ENCODE results near the gene DGKI. TPM values are rescaled to one million over a fixed set of nuclear protein-coding genes. Genes with fewer than 3 reads are reported as not detected.

DGKI gene
- total RNA-seq, 4 donors from 2014 or later: 0.44 to 1.1 (median 1.0) TPM; not detected in 1

GRCh38 chr7:137642031-137642430 is 204.7 kb downstream of the DGKI start:
- H3K9me3 ChIP-seq: no peaks in the 10 kb centered on the region
- no peak for DNase-seq
- no peak for TF ChIP-seq CTCF (IDR thresholded peaks at IDR 0.05)
- no peak for TF ChIP-seq POLR2A (IDR thresholded peaks at IDR 0.05)
- intact Hi-C loops (cut with DNase I): no loop called here
- H3K36me3 ChIP-seq: no peaks in the 10 kb centered on the region
- no peak overlapping the region for H3K27ac ChIP-seq
- no peaks in the 10 kb centered on the region for H3K27me3 ChIP-seq
- H3K4me1 ChIP-seq: no peaks in the 10 kb centered on the region
- H3K4me3 ChIP-seq: no peak overlapping the region

GRCh38 chr7:137636376-137636775 is 210.4 kb downstream of the DGKI start:
- H3K9me3 ChIP-seq: no peaks in the 10 kb centered on the region
- H3K4me3 ChIP-seq: no peak overlapping the region
- H3K27me3 ChIP-seq: no peaks in the 10 kb centered on the region
- no peak overlapping the region for H3K27ac ChIP-seq
- 77 to 85% methylated on average over 2 of the region's 2 CpGs for WGBS, 2 donors
- H3K4me1 ChIP-seq: no peaks in the 10 kb centered on the region
- intact Hi-C loops (cut with DNase I): no loop called here
- DNase-seq: no peak
- TF ChIP-seq CTCF (IDR thresholded peaks at IDR 0.05) (no peak), POLR2A (IDR thresholded peaks at IDR 0.05) (no peak)
- H3K36me3 ChIP-seq: no peaks in the 10 kb centered on the region

- no peaks in the 10 kb centered on the region for H3K36me3 ChIP-seq
- no peaks in the 10 kb centered on the region for H3K27me3 ChIP-seq
- intact Hi-C loops (cut with DNase I): no loop called here
- no peaks in the 10 kb centered on the region for H3K9me3 ChIP-seq
- H3K4me3 ChIP-seq: no peak overlapping the region
- DNase-seq: no peak
- TF ChIP-seq CTCF (IDR thresholded peaks at IDR 0.05) (no peak), POLR2A (IDR thresholded peaks at IDR 0.05) (no peak)
- H3K4me1 ChIP-seq: no peaks in the 10 kb centered on the region
- 73 to 77% methylated on average over 4 to 6 of the region's 6 CpGs for WGBS, 2 donors
- H3K27ac ChIP-seq: no peak overlapping the region
These were observed 210.9 kb downstream of the DGKI start for GRCh38 chr7:137635874-137636273.

- WGBS, 2 donors: 83 to 100% methylated on average over 2 of the region's 3 CpGs
- intact Hi-C loops (cut with DNase I): no loop called here
- no peak for DNase-seq
These were observed 211.6 kb downstream of the DGKI start for GRCh38 chr7:137635132-137635531.

GRCh38 chr7:137634356-137634755 is 212.4 kb downstream of the DGKI start:
- Histone ChIP-seq H3K4me1 (no peaks in the 10 kb centered on the region), H3K36me3 (no peaks in the 10 kb centered on the region), H3K4me3 (no peak overlapping the region), H3K27me3 (no peaks in the 10 kb centered on the region), H3K27ac (no peak overlapping the region), H3K9me3 (no peaks in the 10 kb centered on the region)
- 83 to 92% methylated on average over 1 of the region's 1 CpG for WGBS, 2 donors
- no peak for DNase-seq
- intact Hi-C loops (cut with DNase I): no loop called here
- no peak for TF ChIP-seq CTCF (IDR thresholded peaks at IDR 0.05)
- no peak for TF ChIP-seq POLR2A (IDR thresholded peaks at IDR 0.05)

More at GRCh38 chr7:137635132-137635531, 211.6 kb downstream of the DGKI start:
- no peak overlapping the region for H3K27ac ChIP-seq
- H3K27me3 ChIP-seq: no peaks in the 10 kb centered on the region
- no peak overlapping the region for H3K4me3 ChIP-seq
- TF ChIP-seq CTCF (IDR thresholded peaks at IDR 0.05): no peak
- no peak for TF ChIP-seq POLR2A (IDR thresholded peaks at IDR 0.05)
- no peaks in the 10 kb centered on the region for H3K4me1 ChIP-seq
- H3K9me3 ChIP-seq: no peaks in the 10 kb centered on the region
- H3K36me3 ChIP-seq: no peaks in the 10 kb centered on the region
